ENCODE results near the gene DPF1. TPM values are rescaled to one million over a fixed set of nuclear protein-coding genes. Genes with fewer than 3 reads are reported as not detected.
A peak's percentile ranks its signal among the peaks of the same experiment; 100 is the strongest.
"Not testable (repeated sequence)": the region's sequence is repeated elsewhere in the genome, so short reads cannot be mapped to it uniquely, and the experiment has no call there.

DPF1 gene
- polyA plus RNA-seq, 3 donors from 2014 or later = not detected

GRCh38 chr19:38239816-38240215 is 15.8 kb upstream of the DPF1 start:
- no peak for DNase-seq
- no peaks in the 10 kb centered on the region for H3K9me3 Mint-ChIP-seq
- H3K4me1 Mint-ChIP-seq = peaks cover 3 to 5% of the 10 kb centered on the region in 2 donors
- H3K4me3 Mint-ChIP-seq = no peak overlapping the region
- no peak overlapping the region for H3K27ac Mint-ChIP-seq
- H3K36me3 Mint-ChIP-seq = no peaks in the 10 kb centered on the region
- H3K27me3 Mint-ChIP-seq (ENCODE audit: low read depth in 3 of 3) = peaks cover 4 to 8% (median 7%) of the 10 kb centered on the region in 3 donors

GRCh38 chr19:38234615-38235014 is 10.6 kb upstream of the DPF1 start:
- H3K27me3 Mint-ChIP-seq (ENCODE audit: low read depth in 3 of 3) = peaks cover 3 to 27% (median 12%) of the 10 kb centered on the region in 3 donors
- H3K36me3 Mint-ChIP-seq = no peaks in the 10 kb centered on the region
- H3K4me1 Mint-ChIP-seq = peaks cover 0 to 2% of the 10 kb centered on the region in 2 donors
- DNase-seq = no peak
- H3K9me3 Mint-ChIP-seq = no peaks in the 10 kb centered on the region
- H3K4me3 Mint-ChIP-seq = no peak overlapping the region
- no peak overlapping the region for H3K27ac Mint-ChIP-seq

DNA sequence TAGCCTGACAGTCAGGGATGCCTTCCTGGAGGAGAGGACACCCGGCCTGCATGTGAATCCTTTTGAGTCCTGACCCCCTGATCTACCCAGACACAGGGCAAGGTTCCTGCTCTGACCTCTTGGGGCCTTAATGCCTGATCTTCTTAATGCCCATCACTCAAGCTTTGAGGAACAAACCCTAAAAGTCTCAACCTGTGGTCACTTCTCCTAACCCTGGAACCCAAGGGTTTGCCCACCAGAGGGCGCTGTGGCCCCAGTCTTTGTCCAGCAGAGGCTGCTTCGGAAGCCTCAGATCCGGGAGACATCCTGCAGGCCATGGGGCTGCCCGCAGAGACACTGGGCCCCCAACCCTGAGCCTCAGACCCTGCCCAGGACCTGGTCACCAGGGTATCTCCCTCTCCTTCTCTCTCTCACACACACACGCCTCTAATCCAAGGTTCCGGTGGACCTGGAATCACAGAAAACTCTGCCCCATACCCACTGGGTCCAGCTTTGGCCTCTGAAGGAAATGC is 9.8 kb upstream of the DPF1 start:
- Mint-ChIP-seq H3K27ac (no peak overlapping the region), H3K27me3 (ENCODE audit: low read depth in 3 of 3) (peaks cover 3 to 27% (median 12%) of the 10 kb centered on the region in 3 donors), H3K4me1 (peaks cover 0 to 2% of the 10 kb centered on the region in 2 donors), H3K36me3 (no peaks in the 10 kb centered on the region), H3K4me3 (no peak overlapping the region), H3K9me3 (no peaks in the 10 kb centered on the region)
- peak; percentile 55 to 61 (median 58) for DNase-seq

DNA sequence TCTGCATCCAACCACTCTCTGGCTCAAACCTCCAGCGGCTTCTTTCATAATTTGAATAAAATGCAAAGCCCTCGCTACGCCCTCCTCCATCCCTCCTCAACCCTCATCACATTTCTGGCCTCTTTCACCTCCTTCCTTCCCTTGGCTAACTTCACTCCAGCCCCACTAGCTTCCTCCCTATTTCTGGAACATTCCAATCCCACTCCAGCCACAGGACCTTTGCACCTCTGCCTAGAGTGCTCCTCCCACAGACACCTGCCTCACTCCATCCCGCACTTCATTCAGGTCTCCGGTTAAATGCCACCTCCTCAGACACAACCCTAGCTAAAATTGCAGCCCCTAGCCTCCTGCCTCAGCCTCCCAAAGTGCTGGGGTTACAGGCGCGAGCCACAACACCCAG is 7.9 kb upstream of the DPF1 start:
- Mint-ChIP-seq H3K27ac (no peak overlapping the region), H3K4me3 (no peak overlapping the region), H3K4me1 (peaks cover under 1 to 5% of the 10 kb centered on the region in 2 donors), H3K9me3 (no peaks in the 10 kb centered on the region), H3K36me3 (no peaks in the 10 kb centered on the region), H3K27me3 (ENCODE audit: low read depth in 3 of 3) (peaks cover 7 to 34% (median 12%) of the 10 kb centered on the region in 3 donors)
- no peak for DNase-seq

GRCh38 chr19:38230506-38231133 is 6.6 kb upstream of the DPF1 start:
- not testable (repeated sequence) for H3K4me1 Mint-ChIP-seq, H3K36me3 Mint-ChIP-seq, DNase-seq, H3K4me3 Mint-ChIP-seq, H3K9me3 Mint-ChIP-seq, H3K27ac Mint-ChIP-seq
- peaks cover 13 to 39% (median 15%) of the 10 kb centered on the region in 3 donors for H3K27me3 Mint-ChIP-seq (ENCODE audit: low read depth in 3 of 3)

- peak overlapping the region in 3 of 5 donors; percentile 33 to 48 (median 36) for H3K4me3 Mint-ChIP-seq
- H3K9me3 Mint-ChIP-seq = no peaks in the 10 kb centered on the region
- peaks cover 9 to 10% of the 10 kb centered on the region in 2 donors for H3K4me1 Mint-ChIP-seq
- peak in 2 of 3 donors; percentile 12 to 15 for DNase-seq
- H3K27me3 Mint-ChIP-seq (ENCODE audit: low read depth in 3 of 3) = peaks cover 15 to 42% (median 19%) of the 10 kb centered on the region in 3 donors
- H3K27ac Mint-ChIP-seq = no peak overlapping the region
- H3K36me3 Mint-ChIP-seq = peaks cover 0 to 3% (median 0%) of the 10 kb centered on the region in 3 donors
Observed at GRCh38 chr19:38229585-38230073, 5.6 kb upstream of the DPF1 start.

- H3K9me3 Mint-ChIP-seq = peaks cover 0 to 2% (median 0%) of the 10 kb centered on the region in 6 donors
- H3K4me1 Mint-ChIP-seq = peaks cover 14 to 16% of the 10 kb centered on the region in 2 donors
- no peak overlapping the region for H3K27ac Mint-ChIP-seq
- H3K4me3 Mint-ChIP-seq = no peak overlapping the region
- H3K27me3 Mint-ChIP-seq (ENCODE audit: low read depth in 3 of 3) = peaks cover 17 to 45% (median 22%) of the 10 kb centered on the region in 3 donors
- no peak for DNase-seq
- peaks cover 0 to 3% (median 0%) of the 10 kb centered on the region in 3 donors for H3K36me3 Mint-ChIP-seq
Observed at GRCh38 chr19:38228491-38229439, 4.7 kb upstream of the DPF1 start.

- peaks cover 0 to 2% (median 0%) of the 10 kb centered on the region in 6 donors for H3K9me3 Mint-ChIP-seq
- no peak for DNase-seq
- H3K27me3 Mint-ChIP-seq (ENCODE audit: low read depth in 3 of 3) = peaks cover 24 to 49% (median 26%) of the 10 kb centered on the region in 3 donors
- no peak overlapping the region for H3K4me3 Mint-ChIP-seq
- no peak overlapping the region for H3K27ac Mint-ChIP-seq
- H3K4me1 Mint-ChIP-seq = peaks cover 20 to 22% of the 10 kb centered on the region in 2 donors
- peaks cover 3 to 5% (median 4%) of the 10 kb centered on the region in 3 donors for H3K36me3 Mint-ChIP-seq
Observed at GRCh38 chr19:38228005-38228377, 4.0 kb upstream of the DPF1 start.

DNA sequence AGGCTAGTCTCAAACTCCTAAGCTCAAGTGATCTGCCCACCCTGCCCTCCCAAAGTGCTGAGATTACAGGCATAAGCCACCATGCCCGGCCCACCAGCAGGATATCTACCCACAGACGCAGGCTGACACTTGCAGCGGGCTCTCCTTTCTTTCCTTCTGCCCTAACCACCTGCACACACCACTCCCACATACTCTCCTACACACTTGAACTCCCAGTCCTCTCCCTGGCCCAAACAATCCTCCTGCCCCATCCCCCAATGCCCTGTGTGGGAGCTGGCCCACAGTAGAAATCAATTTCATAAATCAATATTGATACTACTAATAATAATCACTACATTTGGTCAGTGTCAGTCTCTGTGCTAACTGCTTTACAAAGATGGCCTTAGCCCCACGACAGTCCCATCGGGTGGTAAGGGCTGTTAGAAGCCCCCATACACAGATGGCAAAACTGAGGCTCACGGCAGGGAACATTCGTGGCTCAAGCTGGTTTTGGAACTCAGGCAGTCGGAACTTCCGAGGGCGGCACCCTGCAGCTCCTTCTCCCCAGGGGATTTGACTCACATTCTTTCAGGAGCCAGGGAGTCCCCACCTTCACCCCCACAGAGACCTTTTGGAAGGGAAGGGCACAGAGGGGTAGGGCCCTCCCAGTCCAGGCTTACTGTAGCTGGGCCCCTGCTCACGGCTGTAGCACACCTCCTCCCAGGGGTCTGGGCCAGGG is 3.4 kb upstream of the DPF1 start:
- peak overlapping the region in 3 of 5 donors; percentile 21 to 38 (median 35) for H3K4me3 Mint-ChIP-seq

DNA sequence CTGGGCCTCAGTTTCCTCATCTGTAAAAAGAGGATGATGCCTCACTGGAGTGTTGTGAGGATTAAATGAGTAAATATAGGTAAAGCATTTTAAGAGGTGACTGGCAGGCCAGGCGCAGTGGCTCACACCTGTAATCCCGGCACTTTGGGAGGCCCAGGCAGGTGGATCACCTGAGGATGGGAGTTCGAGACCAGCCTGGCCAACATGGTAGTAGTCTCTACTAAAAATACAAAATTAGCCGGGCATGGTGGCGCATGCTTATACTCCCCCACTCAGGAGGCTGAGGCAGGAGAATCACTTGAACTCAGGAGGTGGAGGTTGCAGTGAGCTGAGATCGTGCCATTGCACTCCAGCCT is 819 bp upstream of the DPF1 start:
- Mint-ChIP-seq H3K27me3 (ENCODE audit: low read depth in 3 of 3) (peaks cover 22 to 44% (median 41%) of the 10 kb centered on the region in 3 donors), H3K4me1 (peaks cover 20 to 22% of the 10 kb centered on the region in 2 donors), H3K4me3 (peak overlapping the region in 1 of 5 donors; percentile 81)
- not testable (repeated sequence) for H3K27ac Mint-ChIP-seq, DNase-seq, H3K36me3 Mint-ChIP-seq, H3K9me3 Mint-ChIP-seq

More for the DNA sequence above, 3.4 kb upstream of the DPF1 start:
- peaks cover 3 to 8% (median 4%) of the 10 kb centered on the region in 3 donors for H3K36me3 Mint-ChIP-seq
- H3K4me1 Mint-ChIP-seq = peaks cover 20 to 22% of the 10 kb centered on the region in 2 donors
- DNase-seq = no peak
- peaks cover 0 to 4% (median 0%) of the 10 kb centered on the region in 6 donors for H3K9me3 Mint-ChIP-seq
- H3K27ac Mint-ChIP-seq = no peak overlapping the region
- peaks cover 24 to 50% (median 27%) of the 10 kb centered on the region in 3 donors for H3K27me3 Mint-ChIP-seq (ENCODE audit: low read depth in 3 of 3)

- H3K27me3 Mint-ChIP-seq (ENCODE audit: low read depth in 3 of 3) = peaks cover 21 to 50% (median 43%) of the 10 kb centered on the region in 3 donors
- peak overlapping the region in 4 of 5 donors; percentile 3 to 47 (median 29) for H3K4me3 Mint-ChIP-seq
- peaks cover 18 to 22% of the 10 kb centered on the region in 2 donors for H3K4me1 Mint-ChIP-seq
- H3K27ac Mint-ChIP-seq = no peak overlapping the region
- peaks cover 0 to 4% (median 0%) of the 10 kb centered on the region in 6 donors for H3K9me3 Mint-ChIP-seq
- no peak for DNase-seq
- peaks cover 3 to 8% (median 4%) of the 10 kb centered on the region in 3 donors for H3K36me3 Mint-ChIP-seq
Observed at GRCh38 chr19:38223617-38224013, 407 bp downstream of the DPF1 start.

GRCh38 chr19:38223119-38223523 is 901 bp downstream of the DPF1 start:
- Mint-ChIP-seq H3K9me3 (peaks cover 0 to 4% (median 0%) of the 10 kb centered on the region in 6 donors), H3K27ac (no peak overlapping the region), H3K4me3 (peak overlapping the region in 3 of 5 donors; percentile 3 to 47 (median 12)), H3K36me3 (peaks cover 3 to 8% (median 4%) of the 10 kb centered on the region in 3 donors), H3K27me3 (ENCODE audit: low read depth in 3 of 3) (peaks cover 25 to 52% (median 45%) of the 10 kb centered on the region in 3 donors), H3K4me1 (peaks cover 18 to 22% of the 10 kb centered on the region in 2 donors)
- DNase-seq = no peak

All from immature natural killer cell (primary cell).